Measurements from ENCODE around the gene CT45A5.
"Not testable (repeated sequence)": the region's sequence is repeated elsewhere in the genome, so short reads cannot be mapped to it uniquely, and the experiment has no call there.

Gene CT45A5

DNA sequence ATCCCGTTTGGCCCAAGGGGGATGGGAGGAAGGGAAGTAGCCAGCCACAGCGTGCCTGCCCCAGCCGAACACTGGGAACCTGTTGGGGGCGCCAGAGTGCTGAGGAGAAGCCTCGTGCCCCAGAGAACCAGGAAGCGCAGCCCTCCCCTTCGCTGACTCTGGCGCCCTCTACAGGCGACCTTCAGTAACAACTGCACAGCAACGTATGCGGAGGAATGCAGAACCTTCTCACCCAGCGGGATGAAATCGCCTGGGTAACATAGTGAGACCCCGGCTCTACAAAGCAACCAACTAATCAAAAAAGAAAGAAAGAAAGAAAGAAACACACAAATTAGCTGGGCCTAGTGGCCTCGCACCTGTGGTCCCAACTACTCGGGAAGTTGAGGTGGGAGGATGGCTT, at the start of gene CT45A5:
CT45A5 (minus strand) TSS at position 101 of the 400 bp plus-strand sequence. CDS start 3,774 bp downstream, outside the sequence.
- H3K27ac ChIP-seq; H3K4me3 ChIP-seq; DNase-seq (ENCODE audit: low spot score): not testable (repeated sequence)

GRCh38 chrX:135819912-135820311, 34.6 kb upstream of the CT45A5 start, which contains the start of gene CT45A2:
CT45A2 (minus strand) TSS chrX:135820012; CDS start chrX:135816265, 3,747 bp downstream.
- not testable (repeated sequence) for H3K4me3 ChIP-seq; DNase-seq (ENCODE audit: low spot score); H3K27ac ChIP-seq

- not testable (repeated sequence) for H3K27ac ChIP-seq; H3K4me3 ChIP-seq; DNase-seq (ENCODE audit: low spot score)
These were observed 17.4 kb upstream of the CT45A5 start, which contains the start of gene CT45A6 for GRCh38 chrX:135802687-135803086. CT45A6 (minus strand) TSS chrX:135802787; CDS start chrX:135798993, 3,794 bp downstream.

DNA sequence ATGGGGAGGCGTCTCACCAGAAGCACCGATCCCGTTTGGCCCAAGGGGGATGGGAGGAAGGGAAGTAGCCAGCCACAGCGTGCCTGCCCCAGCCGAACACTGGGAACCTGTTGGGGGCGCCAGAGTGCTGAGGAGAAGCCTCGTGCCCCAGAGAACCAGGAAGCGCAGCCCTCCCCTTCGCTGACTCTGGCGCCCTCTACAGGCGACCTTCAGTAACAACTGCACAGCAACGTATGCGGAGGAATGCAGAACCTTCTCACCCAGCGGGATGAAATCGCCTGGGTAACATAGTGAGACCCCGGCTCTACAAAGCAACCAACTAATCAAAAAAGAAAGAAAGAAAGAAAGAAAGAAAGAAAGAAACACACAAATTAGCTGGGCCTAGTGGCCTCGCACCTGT, 17.2 kb downstream of the CT45A5 start, which contains the start of gene CT45A3:
CT45A3 (minus strand) TSS at position 101 of the 400 bp plus-strand sequence. CDS start 3,747 bp downstream, outside the sequence.
- not testable (repeated sequence) for DNase-seq (ENCODE audit: low spot score); H3K4me3 ChIP-seq

GRCh38 chrX:135744739-135745138, 40.6 kb downstream of the CT45A5 start:
- DNase-seq (ENCODE audit: low spot score); H3K4me3 ChIP-seq; H3K27ac ChIP-seq: not testable (repeated sequence)

More for the DNA sequence above, 17.2 kb downstream of the CT45A5 start, which contains the start of gene CT45A3:
- H3K27ac ChIP-seq, result not testable (repeated sequence)

- no peak for DNase-seq (ENCODE audit: low spot score)
- Histone ChIP-seq H3K4me3 (no peak overlapping the region), H3K27ac (no peak overlapping the region)
- TF ChIP-seq CTCF (IDR thresholded peaks at IDR 0.05), result no peak
These were observed 44.0 kb downstream of the CT45A5 start for GRCh38 chrX:135741192-135741715.

DNA sequence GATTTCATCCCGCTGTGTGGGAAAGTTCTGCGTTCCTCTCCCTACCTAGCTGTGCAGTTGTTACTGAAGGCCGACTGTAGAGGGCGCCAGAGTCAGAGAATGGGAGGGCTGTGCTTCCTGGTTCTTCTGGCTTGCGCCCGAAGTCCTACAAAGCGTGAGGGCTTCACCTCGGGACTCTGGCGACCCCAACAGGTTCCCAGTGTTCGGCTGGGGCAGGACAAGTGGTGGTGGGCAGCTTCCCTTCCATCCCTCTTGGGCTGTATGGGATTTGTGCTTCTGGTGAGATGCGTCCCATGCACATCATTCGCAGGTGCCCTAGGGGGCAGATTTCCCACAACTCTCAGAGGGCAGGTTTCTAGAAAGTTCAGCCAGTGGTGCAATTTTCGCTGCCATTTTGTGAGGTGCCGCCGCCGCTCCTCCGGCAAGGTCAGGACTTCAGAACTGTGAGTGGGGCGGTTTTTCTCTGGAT, 44.6 kb downstream of the CT45A5 start:
- Histone ChIP-seq H3K4me3 (no peak overlapping the region), H3K27ac (no peak overlapping the region)
- no peak for DNase-seq (ENCODE audit: low spot score)
- TF ChIP-seq CTCF (IDR thresholded peaks at IDR 0.05), result no peak

- no peak for TF ChIP-seq CTCF (IDR thresholded peaks at IDR 0.05)
- Histone ChIP-seq H3K27ac (no peak overlapping the region), H3K4me3 (no peak overlapping the region)
- DNase-seq (ENCODE audit: low spot score), result no peak
These were observed 47.8 kb downstream of the CT45A5 start for GRCh38 chrX:135737366-135738071.

DNA sequence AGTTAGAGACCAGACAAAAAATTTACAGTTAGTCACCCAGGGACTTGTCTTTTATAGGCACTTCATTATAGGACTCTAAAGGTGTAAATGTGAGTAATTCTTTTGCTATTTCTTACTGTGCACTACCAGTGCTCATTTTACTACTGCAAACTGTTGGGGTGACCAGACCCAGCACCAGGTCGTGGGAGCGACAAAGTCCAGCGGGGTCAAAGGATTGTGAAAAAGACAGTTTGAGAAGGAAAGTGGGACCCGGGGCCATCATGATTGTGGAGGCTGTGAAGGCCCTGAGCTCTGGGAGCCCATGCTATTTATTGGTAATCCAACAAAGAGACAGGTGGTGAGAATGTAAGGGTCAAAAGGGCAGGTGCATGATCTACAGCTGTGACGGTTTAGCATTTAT, 50.6 kb downstream of the CT45A5 start:
- not testable (repeated sequence) for DNase-seq (ENCODE audit: low spot score); H3K27ac ChIP-seq; H3K4me3 ChIP-seq

Data from coronary artery (tissue), 2 donors.